DMS153 (cell line): ENCODE measurements around the gene NUDCD2.
"Not testable (repeated sequence)": the region's sequence is repeated elsewhere in the genome, so short reads cannot be mapped to it uniquely, and the experiment has no call there.

Experiments
- DNase-seq: peaks from one replicate; lab custom pipeline; 2025; lab: John Stamatoyannopoulos, UW

Gene NUDCD2

GRCh38 chr5:163426128-163426527 is 33.8 kb downstream of the NUDCD2 start:
- not testable (repeated sequence) for DNase-seq

GRCh38 chr5:163424836-163425235 is 35.1 kb downstream of the NUDCD2 start:
- no peak for DNase-seq

GRCh38 chr5:163415673-163416072 is 44.2 kb downstream of the NUDCD2 start:
- not testable (repeated sequence) for DNase-seq

- DNase-seq, result no peak
These were observed 49.4 kb downstream of the NUDCD2 start for GRCh38 chr5:163410505-163410904.

- DNase-seq, result no peak
These were observed 50.5 kb downstream of the NUDCD2 start for GRCh38 chr5:163409384-163409783.

- no peak for DNase-seq
These were observed 51.5 kb downstream of the NUDCD2 start for GRCh38 chr5:163408311-163408923.

- DNase-seq, result no peak
These were observed 52.8 kb downstream of the NUDCD2 start for GRCh38 chr5:163407034-163407655.

- DNase-seq, result no peak
These were observed 55.3 kb downstream of the NUDCD2 start for GRCh38 chr5:163404364-163405173.

- DNase-seq, result no peak
These were observed 57.9 kb downstream of the NUDCD2 start for GRCh38 chr5:163402007-163402406.

- DNase-seq, result no peak
These were observed 58.6 kb downstream of the NUDCD2 start for GRCh38 chr5:163401271-163401670.

GRCh38 chr5:163399923-163400322 is 60.0 kb downstream of the NUDCD2 start:
- no peak for DNase-seq

GRCh38 chr5:163397354-163397753 is 62.5 kb downstream of the NUDCD2 start:
- no peak for DNase-seq

GRCh38 chr5:163396818-163397340 is 63.0 kb downstream of the NUDCD2 start:
- DNase-seq, result not testable (repeated sequence)
